Measurements from ENCODE around the gene GNB4. TPM values are rescaled to one million over a fixed set of nuclear protein-coding genes. Genes with fewer than 3 reads are reported as not detected.

Gene GNB4
- total RNA-seq, 1 donor from 2014 or later = 52.1 TPM

GRCh38 chr3:179453967-179454366, 2.7 kb upstream of the GNB4 start:
- H3K4me3 ChIP-seq (ENCODE audit: low read depth, low read length) = no peak overlapping the region
- no peak for TF ChIP-seq CTCF (conservative IDR thresholded peaks at IDR 0.05; ENCODE audit: low read depth, low read length)
- DNase-seq (ENCODE audit: low read depth) = no peak

GRCh38 chr3:179452872-179453271, 1.6 kb upstream of the GNB4 start:
- H3K4me3 ChIP-seq (ENCODE audit: low read depth, low read length) = no peak overlapping the region
- DNase-seq (ENCODE audit: low read depth) = no peak
- no peak for TF ChIP-seq CTCF (conservative IDR thresholded peaks at IDR 0.05; ENCODE audit: low read depth, low read length)

GRCh38 chr3:179452176-179452564, 900 bp upstream of the GNB4 start:
- H3K4me3 ChIP-seq (ENCODE audit: low read depth, low read length) = no peak overlapping the region
- TF ChIP-seq CTCF (conservative IDR thresholded peaks at IDR 0.05; ENCODE audit: low read depth, low read length) = no peak
- DNase-seq (ENCODE audit: low read depth) = no peak

GRCh38 chr3:179450901-179451264, 387 bp downstream of the GNB4 start:
- TF ChIP-seq CTCF (conservative IDR thresholded peaks at IDR 0.05; ENCODE audit: low read depth, low read length) = no peak
- DNase-seq (ENCODE audit: low read depth) = no peak
- peak overlapping the region; percentile 76 for H3K4me3 ChIP-seq (ENCODE audit: low read depth, low read length)

GRCh38 chr3:179450261-179450701, 989 bp downstream of the GNB4 start:
- DNase-seq (ENCODE audit: low read depth) = no peak
- peak overlapping the region; percentile 76 for H3K4me3 ChIP-seq (ENCODE audit: low read depth, low read length)
- no peak for TF ChIP-seq CTCF (conservative IDR thresholded peaks at IDR 0.05; ENCODE audit: low read depth, low read length)

- no peak for DNase-seq (ENCODE audit: low read depth)
- no peak overlapping the region for H3K4me3 ChIP-seq (ENCODE audit: low read depth, low read length)
- no peak for TF ChIP-seq CTCF (conservative IDR thresholded peaks at IDR 0.05; ENCODE audit: low read depth, low read length)
Measured at GRCh38 chr3:179449636-179450035, 1.6 kb downstream of the GNB4 start.

- no peak for DNase-seq (ENCODE audit: low read depth)
- TF ChIP-seq CTCF (conservative IDR thresholded peaks at IDR 0.05; ENCODE audit: low read depth, low read length) = no peak
- H3K4me3 ChIP-seq (ENCODE audit: low read depth, low read length) = no peak overlapping the region
Measured at GRCh38 chr3:179447251-179447650, 4.0 kb downstream of the GNB4 start.
